GM19455 (cell line): Measurements from ENCODE around the gene SUSD1.
"Not testable (repeated sequence)": the region's sequence is repeated elsewhere in the genome, so short reads cannot be mapped to it uniquely, and the experiment has no call there.

Source experiments
- ATAC-seq: cut with Tn5 transposase; IDR thresholded peaks from one replicate; pipeline ENCODE4 v1.9.1; 2021; ENCODE audit not compliant: unreplicated experiment

SUSD1 gene

DNA sequence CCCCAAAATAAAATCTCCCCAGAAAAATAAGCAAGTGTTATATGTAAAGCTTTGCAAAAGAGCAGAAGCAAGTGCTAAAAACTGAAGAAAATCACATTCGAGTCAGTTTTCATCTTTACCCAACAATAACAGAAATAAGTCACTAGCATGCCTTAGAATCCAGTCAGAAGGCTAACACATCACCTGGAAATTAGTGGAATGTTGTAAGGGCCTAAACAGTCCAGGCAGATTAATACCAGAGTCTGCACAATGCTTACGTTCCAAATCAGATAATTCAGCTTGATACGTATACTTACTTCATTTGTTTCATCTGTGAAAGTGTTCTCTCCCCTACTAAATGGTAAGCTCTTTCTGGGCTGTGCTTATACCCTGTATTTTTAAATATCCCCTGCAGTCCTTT is 42.7 kb downstream of the SUSD1 start:
- ATAC-seq = no peak

DNA sequence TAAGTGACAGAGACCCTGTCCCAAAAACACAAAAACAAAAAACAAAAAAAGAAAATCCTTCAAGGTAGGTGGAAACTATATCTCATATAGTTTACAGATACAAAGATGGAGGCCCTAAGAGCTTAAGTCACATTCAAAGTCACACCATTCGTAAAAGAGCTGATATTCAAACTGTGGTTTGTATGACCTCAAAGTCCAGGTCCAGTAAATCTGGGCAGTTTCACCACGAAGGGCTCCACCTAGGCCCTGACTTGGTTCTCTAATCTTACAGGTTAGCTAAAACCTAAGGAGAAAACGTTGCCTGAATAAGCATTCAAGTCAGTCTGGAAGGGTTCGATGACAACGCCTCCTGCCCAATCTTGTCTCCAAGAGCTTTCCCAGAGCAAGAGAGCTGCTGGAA is 44.1 kb downstream of the SUSD1 start:
- no peak for ATAC-seq

- ATAC-seq = no peak
Measured at GRCh38 chr9:112130347-112130746, 44.8 kb downstream of the SUSD1 start.

DNA sequence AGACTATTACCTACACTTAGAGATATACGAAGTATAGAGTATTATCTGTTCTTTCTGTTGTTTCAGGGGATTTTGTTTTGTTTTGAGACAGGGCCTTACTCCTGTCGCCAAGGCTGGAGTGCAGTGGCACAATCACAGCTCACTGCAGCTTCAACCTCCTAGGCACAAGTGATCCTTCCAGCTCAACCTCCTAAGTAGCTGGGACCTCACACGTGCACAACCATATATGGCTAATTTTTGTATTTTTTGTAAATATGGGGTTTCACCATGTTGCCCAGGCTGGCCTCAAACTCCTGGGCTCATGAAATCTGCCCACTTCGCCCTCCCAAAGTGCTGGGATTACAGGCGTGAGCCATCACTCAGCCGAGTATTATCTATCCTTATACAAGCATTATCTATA is 45.9 kb downstream of the SUSD1 start:
- no peak for ATAC-seq

DNA sequence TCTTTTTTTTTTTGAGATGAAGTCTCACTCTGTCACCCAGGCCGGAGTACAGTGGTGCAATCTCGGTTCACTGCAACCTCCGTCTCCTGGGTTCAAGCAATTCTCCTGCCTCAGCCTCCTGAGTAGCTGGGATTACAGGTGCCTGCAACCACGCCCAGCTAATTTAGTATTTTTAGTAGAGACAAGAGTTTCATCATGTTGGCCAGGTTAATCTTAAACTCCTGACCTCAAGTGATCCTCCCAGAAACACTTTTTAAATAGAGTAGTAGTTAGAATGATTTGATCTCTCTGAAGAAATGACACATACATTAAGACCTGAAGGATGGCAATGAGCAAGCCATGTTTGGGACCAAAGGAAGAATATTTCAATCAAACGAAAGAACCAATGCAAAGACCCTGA is 46.7 kb downstream of the SUSD1 start:
- not testable (repeated sequence) for ATAC-seq

GRCh38 chr9:112127281-112127680 is 47.8 kb downstream of the SUSD1 start:
- no peak for ATAC-seq

GRCh38 chr9:112125951-112126388 is 49.1 kb downstream of the SUSD1 start:
- no peak for ATAC-seq

DNA sequence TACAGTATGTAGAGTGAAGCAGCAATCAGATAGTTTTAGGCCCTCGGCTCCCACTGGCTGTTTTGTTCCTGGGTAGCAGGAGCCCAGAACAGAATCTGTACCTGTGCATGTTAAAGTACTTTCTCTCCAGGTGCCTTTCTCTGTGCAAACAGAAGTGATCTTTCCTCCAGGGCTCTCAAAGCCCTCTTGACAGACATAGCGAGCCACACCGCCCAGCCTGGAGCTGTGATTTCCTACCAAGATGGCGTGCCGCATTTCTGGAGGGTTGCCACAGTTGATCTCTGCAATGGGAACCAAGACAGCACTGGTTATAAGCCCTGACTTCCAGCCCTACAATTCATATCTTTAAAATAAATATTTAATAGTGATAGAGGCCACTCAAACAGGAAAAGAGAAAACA is 50.9 kb downstream of the SUSD1 start:
- ATAC-seq = no peak

- ATAC-seq = no peak
Measured at GRCh38 chr9:112121633-112122032, 53.5 kb downstream of the SUSD1 start.

DNA sequence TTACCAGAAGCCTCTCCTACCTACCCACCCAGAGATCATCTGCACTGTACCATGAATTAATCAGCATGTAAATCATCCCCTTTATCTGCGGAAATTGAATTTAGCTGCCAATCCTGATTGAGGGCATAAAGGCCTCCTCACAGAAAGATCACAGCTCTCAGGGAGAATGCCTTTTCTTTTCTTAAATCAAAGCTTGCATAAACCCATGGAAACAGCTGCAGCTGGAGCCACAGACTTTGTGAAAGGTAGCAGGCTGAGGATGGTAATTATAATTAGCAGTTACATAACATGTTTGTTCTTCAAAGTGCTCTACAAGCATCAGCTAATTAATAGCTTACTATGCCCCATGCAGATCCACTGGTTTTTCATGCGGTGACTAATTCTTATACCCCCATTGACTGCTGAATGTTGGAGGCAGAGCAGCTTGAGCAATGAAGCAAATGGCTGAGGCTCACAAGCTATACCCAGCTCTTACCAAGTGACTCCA is 54.6 kb downstream of the SUSD1 start:
- ATAC-seq = no peak

DNA sequence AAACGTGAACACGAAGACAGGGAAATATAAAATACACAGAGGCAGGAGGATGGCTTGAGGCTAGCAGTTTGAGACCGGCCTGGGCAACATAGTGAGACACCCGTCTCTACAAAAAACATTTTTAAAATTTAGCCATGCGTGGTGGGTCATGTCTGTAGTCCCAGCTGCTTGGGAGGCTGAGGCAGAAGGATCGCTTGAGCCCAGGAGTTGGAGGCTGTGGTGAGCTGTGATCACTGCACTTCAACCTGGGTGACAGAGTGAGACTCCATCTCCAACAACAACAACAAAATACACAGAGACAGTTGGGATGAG is 55.1 kb downstream of the SUSD1 start:
- no peak for ATAC-seq

DNA sequence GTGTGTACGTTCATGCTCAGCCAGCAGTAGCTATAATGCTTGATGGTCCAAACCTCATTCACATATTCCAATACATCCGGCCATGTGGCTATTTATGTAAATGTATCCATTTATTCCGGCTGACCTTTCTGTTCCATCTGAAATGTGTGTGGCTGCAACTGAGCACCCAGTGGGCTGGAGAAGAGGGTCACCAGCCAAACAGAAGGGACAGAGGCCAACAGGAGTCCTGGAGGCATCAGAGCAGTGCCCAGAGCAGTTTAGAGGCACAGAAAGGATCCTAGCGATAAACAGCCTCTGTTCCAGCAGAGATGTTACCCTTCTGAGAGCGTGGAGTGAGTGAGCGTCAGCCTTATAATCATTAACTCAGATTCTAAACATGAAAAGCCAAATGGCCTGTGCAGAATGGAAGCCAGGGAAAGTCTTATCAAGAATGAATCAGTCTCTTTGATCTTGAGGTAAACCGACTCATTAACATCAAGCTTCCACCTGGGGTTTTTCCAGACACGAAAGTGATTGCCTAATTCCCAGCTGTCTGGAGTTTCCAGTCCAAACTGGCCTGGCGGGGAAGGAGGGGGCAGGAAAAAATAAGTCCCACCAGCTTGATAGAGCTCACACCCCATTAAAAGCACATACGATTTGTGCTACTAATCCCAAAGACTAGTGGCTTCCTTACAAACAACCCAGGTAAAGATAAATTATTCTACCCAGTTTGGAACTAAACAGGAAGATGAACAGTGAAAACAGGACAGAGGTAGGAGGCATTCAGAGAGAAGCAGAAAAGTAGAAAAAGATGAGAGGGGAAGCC is 55.7 kb downstream of the SUSD1 start:
- ATAC-seq = no peak

GRCh38 chr9:112118009-112118408 is 57.1 kb downstream of the SUSD1 start:
- ATAC-seq = no peak

- no peak for ATAC-seq
Measured at GRCh38 chr9:112115970-112116753, 58.9 kb downstream of the SUSD1 start.

DNA sequence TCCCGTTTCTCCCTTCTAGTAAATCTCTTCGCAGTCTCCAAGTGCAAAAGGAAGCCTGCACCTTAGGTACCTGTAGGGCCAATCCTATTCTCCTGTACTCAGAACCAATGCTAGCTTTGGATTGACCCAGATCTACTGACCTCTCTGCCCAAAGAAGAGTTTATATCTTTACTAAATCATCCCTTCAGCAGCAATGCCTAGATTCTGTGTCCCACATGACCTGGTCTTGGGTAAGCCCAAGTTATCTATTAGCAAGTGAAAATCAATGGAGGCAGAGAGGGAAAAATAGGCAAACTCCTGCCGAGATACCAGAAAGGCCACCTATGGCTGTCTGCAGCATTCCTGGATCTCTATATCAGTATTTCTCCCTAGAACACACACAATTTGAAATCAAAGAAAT is 60.0 kb downstream of the SUSD1 start:
- no peak for ATAC-seq

GRCh38 chr9:112112941-112113681 is 62.0 kb downstream of the SUSD1 start:
- no peak for ATAC-seq

- ATAC-seq = no peak
Measured at GRCh38 chr9:112112519-112112918, 62.6 kb downstream of the SUSD1 start.

DNA sequence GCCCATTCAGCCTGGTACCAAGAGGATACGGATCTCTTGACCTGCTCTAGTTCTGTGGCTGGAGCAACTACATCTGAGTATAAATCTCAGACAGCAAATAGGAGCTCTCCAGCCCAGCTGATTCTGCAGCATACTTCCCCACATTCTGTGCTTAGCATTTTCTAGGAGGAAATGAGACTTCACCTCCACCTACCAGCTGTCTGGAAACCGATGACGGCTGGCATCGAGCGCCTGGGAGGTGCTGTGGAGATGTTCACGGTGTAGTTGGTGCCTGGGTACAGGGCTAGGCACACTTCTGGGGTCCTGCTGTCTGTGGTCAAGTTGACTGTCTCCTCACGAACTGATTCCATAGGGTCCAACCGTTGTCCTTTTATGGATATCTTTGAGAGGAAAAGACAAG is 63.6 kb downstream of the SUSD1 start:
- ATAC-seq = no peak

DNA sequence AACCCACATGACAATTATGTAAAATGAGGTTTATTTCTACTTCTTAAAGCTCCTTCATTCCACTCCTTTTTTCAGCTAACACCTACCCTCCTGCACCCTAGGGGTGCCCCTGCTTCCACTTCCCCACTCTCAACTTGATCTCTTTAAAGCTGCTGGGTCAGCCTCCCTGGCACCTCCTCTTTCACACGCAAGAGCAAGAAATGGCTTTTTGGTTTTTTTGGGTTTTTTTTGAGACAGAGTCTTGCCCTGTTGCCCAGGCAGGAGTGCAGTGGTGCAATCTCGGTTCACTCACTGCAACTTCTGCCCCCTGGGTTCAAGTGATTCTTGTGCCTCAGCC is 64.4 kb downstream of the SUSD1 start:
- no peak for ATAC-seq

DNA sequence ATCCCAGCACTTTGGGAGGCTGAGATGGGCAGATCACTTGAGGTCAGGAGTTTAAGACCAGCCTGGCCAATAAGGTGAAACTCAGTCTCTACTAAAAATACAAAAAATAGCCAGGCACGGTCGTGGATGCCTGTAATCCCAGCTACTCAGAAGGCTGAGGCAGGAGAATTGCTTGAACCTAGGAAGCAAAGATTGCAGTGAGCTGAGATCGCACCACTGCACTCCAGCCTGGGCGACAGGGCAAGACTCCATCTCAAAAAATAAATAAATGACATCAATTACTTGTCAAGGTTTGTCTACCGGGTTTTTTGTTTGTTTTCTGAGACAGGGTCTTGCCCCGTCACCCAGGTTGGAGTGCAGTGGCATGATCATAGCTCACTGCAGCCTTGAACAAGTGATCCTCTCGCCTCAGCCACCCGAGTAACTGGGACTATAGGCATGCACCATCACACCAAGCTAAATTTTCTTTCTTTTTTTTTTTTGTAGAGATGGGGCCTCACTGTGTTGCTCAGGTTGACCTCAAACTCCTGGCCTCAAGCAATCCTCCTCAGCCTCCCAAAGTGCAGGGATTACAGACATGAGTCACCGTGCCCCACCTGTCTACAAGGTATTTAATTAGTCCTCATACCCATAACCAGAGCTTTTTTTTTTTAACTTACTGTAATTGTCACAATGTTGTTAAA is 64.9 kb downstream of the SUSD1 start:
- ATAC-seq = no peak

GRCh38 chr9:112104901-112105300 is 70.2 kb downstream of the SUSD1 start:
- ATAC-seq = no peak
